Endometrial microvascular endothelial cells (primary cell): Measurements from ENCODE around the gene NPW. TPM values are rescaled to one million over a fixed set of nuclear protein-coding genes. Genes with fewer than 3 reads are reported as not detected.

Experiments
- in situ Hi-C: cut with HindIII; loops from 2 replicates; pipeline ENCODE4 v1.10.0; 2017; ENCODE audit warnings: low sequenced_read_pairs, low pct_unique_long_range_greater_than_20kb; ENCODE audit errors: inconsistent ontology term
- total RNA-seq: library from RNA; depleted of rRNA; stranded (reverse); fragments of >200 nt; gene quantifications from one replicate; pipeline ENCODE4 v1.2.3, GENCODE V29; 2015; ENCODE audit errors: inconsistent ontology term

The NPW gene
- total RNA-seq, 1 donor from 2014 or later: not detected

GRCh38 chr16:2042171-2042985 lies 22.8 kb downstream of the NPW start:
- in situ Hi-C loops: loop anchor here (25.0 kb wide), 1 partner anchor 120 kb away; the partner anchor contains the start of gene TRAF7

- in situ Hi-C loops: loop anchor here (25.0 kb wide), 1 partner anchor 119 kb away; the partner anchor contains the start of gene TRAF7
These were observed 23.5 kb downstream of the NPW start for GRCh38 chr16:2042986-2043666.

DNA sequence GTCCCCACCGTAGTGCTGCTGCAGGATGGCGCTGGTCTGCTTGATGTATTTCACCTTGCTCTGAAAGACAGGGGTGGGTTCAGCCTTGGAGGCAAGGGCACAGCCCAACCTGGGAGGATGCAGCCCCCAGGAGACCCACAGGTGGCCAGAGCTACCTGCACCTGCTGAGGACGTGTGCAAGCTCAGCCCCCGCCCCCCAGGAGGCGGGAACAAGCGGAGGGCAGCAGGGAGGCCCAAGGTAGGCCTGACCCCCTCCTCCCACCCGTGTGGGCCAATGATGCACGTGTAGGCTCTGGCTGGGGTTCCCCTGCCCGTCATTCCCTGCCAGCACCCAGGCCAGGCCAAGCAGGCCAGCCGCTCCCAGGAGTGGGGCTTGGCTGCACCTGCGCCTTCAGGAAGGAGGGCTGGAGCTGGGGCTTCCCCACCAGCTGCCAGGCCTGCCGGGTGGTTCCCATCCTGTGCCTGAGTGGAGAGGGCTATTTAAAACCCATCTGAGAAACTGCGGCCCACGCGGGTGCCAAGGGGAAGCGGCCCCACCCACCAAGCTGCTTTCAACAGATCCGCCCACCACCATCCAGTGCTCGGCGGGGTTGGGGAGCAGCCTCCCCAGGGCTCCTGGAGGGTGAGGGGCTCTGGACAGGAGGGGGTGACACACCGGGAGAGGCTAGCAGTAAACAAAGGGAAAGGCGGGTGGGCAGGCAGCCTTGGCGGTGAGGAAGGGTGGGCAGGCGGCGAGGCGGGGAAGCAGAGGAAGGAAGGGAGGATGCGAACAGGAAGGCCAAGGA lies 24.3 kb downstream of the NPW start:
- in situ Hi-C loops: loop anchor here (25.0 kb wide), 1 partner anchor 118 kb away; the partner anchor contains the start of gene TRAF7

- in situ Hi-C loops: loop anchor here (25.0 kb wide), 1 partner anchor 118 kb away; the partner anchor contains the start of gene TRAF7
These were observed 25.0 kb downstream of the NPW start for GRCh38 chr16:2044541-2044940.

GRCh38 chr16:2045965-2046892 lies 26.6 kb downstream of the NPW start:
- in situ Hi-C loops: loop anchor here (25.0 kb wide), 1 partner anchor 116 kb away; the partner anchor contains the start of gene TRAF7

DNA sequence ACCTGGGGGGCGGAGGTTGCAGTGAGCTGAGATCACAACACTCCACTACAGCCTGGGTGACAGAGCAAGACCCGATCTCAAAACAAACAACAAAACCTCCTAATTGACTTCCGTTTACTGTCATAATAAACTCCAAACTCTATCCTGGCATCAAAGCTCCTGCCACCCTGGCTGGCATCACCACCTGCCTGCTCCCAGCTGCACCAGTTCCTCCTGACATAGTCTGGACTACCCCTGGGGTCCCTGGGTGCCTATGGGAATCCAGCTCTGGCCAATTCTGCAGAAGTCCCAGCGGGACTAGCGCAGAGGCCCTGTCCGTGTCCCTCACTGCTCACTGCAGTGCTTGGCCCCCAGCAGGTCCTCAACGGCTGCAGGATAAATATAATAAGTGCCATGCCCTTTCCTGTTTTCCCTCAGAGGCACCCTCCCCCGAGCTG lies 27.3 kb downstream of the NPW start:
- in situ Hi-C loops: loop anchor here (25.0 kb wide), 1 partner anchor 115 kb away; the partner anchor contains the start of gene TRAF7

DNA sequence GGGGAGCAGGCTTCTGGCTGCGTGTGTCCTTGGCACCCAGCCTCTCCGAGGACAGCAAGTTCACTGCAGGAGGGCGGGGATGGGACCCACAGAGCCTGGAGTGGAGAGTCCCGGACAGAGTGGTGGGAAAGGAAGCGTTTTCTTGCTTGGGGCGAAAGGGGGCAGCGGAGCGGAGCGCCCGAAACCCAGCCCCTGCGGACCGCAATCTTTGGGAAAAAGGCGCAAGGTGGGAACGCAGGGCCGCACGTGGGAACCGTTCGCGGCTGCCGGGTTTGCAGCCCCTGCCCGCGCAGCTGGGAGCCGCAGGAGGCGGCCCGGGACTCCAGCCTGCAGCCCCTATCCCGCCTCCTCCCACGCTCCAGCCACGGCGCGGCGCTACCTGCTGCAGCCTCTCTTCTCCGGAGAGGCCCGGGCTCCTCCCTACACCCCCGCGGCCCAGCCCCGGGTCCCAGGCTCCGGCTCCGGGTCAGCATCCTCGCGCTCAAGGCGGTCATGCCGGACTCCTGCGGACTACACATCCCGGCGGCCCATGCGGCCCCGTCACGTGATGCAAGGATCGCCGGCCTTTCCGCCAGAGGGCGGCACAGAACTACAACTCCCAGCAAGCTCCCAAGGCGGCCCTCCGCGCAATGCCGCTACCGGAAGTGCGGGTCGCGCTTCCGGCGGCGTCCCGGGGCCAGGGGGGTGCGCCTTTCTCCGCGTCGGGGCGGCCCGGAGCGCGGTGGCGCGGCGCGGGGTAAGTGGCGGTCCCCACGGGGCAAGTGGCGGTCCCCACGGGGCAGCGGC lies 27.9 kb downstream of the NPW start, which contains the start of the genes NTHL1 and TSC2:
Gene NTHL1 (minus strand): TSS at position 505 of the 786 bp plus-strand sequence. CDS start 11 bp downstream, at position 494.
Gene TSC2 (plus strand): TSS at position 656 of the 786 bp plus-strand sequence. CDS start 631 bp downstream, outside the sequence.
- in situ Hi-C loops: loop anchor here (25.0 kb wide), 1 partner anchor 115 kb away; the partner anchor contains the start of gene TRAF7

- in situ Hi-C loops: loop anchor here (25.0 kb wide), 1 partner anchor 114 kb away; the partner anchor contains the start of gene TRAF7
These were observed 28.5 kb downstream of the NPW start for GRCh38 chr16:2048116-2048543.

GRCh38 chr16:2053211-2053610 lies 33.6 kb downstream of the NPW start:
- in situ Hi-C loops: no loop called here

- in situ Hi-C loops: no loop called here
These were observed 34.3 kb downstream of the NPW start for GRCh38 chr16:2053897-2054296.

DNA sequence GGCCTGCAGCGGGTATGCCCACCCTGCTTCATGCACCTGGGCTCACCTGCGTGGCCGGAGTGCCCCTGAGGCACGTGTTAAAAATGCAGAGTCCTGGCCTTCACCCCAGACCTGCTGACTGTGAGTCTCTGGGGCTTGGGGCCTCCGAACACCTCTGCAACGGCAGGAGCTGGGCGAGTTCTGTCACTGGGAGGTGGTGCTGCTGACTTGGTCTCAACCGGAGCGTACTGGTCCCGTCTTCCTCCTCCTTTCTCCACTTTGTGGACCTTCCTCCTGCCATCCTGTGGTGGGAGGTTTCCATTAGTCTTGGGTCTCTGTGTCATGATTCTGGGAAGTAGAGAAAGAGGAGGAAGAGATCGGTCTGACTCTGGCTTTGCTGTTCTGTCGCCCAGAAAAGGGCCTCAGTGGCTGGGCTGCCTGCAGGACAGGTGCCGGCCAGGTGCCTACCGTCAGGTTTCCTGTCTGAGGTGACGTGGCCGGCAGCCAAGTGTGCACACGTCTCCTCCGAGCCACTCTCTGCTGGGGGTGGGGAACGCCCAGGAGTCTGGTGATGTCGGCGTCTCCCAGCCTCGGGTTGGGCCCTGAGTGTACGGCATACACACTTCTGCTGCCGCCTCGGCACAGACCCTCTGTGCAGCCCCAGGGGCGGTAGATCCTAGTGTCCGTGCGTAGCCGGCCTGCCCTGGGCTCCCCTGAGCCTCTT lies 35.1 kb downstream of the NPW start:
- in situ Hi-C loops: no loop called here

DNA sequence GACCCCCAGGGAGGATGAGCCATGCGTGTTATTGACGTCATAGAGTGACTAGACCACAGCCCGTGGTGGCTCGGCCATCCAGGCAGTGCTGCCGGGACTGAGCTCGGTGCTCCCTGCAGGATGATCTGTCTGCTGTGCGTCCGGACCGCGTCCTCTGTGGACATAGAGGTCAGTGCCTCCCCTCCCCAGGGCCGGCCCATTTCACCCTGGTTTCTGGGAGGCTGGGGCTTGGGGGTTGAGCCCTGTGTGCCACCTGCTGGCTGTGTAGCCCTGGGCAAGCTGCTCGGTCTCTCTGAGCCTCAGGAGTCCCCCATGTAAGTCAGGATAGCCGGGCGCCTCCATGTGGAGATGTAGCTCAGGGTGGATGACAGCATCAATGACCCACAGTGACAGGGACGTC lies 36.5 kb downstream of the NPW start:
- in situ Hi-C loops: no loop called here

DNA sequence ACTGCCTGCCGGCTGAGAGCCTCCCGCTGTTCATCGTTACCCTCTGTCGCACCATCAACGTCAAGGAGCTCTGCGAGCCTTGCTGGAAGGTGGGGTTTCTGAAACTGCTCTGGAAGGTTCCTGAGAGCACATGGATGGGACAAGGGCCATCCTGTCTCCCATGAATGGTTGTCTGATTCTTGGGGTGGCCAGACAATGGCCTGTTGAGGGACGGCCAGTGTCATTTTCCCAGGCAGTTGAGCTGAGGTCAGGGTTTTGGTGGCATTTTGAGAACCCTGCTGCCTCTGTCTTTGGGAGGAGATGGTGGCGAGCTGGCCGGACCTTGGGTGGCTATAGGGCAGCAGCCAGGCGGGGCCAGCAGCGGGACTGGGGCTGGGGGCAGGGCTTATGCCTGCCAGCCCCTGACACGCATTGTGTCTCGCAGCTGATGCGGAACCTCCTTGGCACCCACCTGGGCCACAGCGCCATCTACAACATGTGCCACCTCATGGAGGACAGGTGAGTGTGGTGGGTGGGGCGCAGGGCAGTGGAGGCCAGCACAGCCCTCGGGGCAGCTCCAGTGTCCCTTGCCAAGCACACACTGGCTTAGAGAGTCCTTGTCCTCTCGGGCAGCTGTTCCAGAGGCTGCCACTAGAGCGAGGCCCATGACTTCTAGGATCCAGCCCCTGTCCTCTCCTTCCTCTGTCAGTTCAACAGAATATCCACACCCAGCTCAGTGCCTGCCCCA lies 37.3 kb downstream of the NPW start:
- in situ Hi-C loops: no loop called here

DNA sequence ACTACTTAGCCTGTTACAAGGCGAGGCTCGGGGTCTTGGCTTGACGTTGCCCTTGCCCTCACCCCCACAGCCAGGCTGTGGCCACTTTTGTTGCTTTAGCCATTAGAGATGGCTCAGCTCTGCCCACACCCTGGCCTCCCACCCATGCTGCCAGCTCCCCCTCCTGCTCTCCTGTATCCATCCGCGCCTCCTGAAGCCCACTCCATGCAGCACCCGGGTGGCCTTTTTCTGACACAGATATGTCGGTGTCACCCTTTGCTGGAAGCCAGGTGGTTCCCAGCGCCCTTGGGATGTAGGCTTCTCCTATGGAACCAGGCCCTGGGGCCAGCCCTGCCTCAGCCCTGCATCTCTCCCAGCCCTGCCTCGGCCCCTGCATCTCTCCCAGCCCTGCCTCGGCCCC lies 37.9 kb downstream of the NPW start:
- in situ Hi-C loops: no loop called here

DNA sequence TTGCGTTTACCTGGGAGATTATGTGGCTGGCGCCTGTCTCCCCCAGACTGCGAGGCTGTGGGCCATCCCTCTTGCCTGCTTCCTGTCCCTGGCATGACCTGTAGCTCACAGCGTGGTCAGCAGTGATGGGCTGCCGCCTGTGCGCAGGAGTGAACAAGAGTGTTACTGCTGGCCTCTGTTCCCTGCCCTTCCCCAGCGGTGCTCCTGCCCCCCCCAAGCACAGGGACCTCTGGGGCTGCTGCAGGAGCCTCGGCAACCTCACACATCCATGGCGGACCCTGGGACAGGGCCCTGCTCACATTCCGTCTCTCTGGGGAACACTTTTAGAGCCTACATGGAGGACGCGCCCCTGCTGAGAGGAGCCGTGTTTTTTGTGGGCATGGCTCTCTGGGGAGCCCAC lies 38.8 kb downstream of the NPW start:
- in situ Hi-C loops: no loop called here

- in situ Hi-C loops: no loop called here
These were observed 39.3 kb downstream of the NPW start for GRCh38 chr16:2058872-2059271.
